Breast epithelium (tissue), 3 donors: ENCODE data around the gene AFMID.

Experiments
- POLR2A ChIP-seq: fragments of 450-650 bp; IDR thresholded peaks from one replicate; pipeline ENCODE4 v1.6.1; 2016; ENCODE audit warnings: antibody characterized with exemption, mild to moderate bottlenecking, moderate library complexity
- POLR2AphosphoS5 ChIP-seq, 3 donors: sonication (generic); formaldehyde crosslinking; IDR thresholded peaks; one replicate each; pipeline ENCODE4 v1.6.1; 2017; ENCODE audit warnings: antibody characterized with exemption in 3 of 3
- TF ChIP-seq, protein P1 (sequence below), 3 donors: fragments of 450-650 bp; IDR thresholded peaks; one replicate each; pipeline ENCODE4 v1.5.1; 2016 to 2017; ENCODE audit warnings: antibody characterized with exemption in 3 of 3, mild to moderate bottlenecking in 3 of 3, moderate library complexity in 3 of 3

DNA sequence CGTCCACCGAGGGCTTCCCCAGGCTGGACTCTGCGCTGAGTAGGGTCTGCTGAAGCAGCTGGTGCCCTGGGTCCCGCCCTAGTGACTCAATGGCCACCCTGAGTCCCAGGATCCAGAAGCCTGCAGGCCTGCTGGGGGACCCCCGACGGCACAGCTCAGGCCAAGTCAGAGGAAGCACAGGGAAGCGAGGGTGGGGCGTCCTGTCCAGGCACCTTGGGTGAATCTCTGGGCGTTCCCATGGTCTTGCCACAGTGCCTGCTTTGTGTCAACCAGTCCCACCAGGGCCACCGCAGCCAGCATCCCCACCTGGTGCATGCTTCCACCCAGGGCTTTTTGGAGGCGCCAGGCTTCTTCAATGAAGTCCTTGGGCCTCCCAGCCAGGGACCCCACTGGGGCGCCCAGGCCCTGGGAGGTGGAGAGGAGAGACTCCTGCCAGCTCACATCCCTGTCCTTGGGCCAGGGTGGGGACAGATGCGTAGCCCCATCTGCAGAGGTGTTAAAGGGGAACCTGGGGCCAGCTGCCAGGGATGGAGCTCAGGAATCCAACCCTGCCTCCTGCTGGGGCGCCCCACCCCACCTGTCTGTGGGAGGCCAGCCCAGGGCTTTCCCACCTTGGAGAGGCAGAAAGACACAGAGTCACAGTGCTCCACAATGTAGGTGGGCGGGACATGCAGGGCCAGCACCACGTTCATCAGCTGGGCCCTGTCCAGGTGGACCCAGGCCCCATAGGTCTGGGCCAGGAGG lies 62.1 kb downstream of the AFMID start:
- TF ChIP-seq, protein P1, sequence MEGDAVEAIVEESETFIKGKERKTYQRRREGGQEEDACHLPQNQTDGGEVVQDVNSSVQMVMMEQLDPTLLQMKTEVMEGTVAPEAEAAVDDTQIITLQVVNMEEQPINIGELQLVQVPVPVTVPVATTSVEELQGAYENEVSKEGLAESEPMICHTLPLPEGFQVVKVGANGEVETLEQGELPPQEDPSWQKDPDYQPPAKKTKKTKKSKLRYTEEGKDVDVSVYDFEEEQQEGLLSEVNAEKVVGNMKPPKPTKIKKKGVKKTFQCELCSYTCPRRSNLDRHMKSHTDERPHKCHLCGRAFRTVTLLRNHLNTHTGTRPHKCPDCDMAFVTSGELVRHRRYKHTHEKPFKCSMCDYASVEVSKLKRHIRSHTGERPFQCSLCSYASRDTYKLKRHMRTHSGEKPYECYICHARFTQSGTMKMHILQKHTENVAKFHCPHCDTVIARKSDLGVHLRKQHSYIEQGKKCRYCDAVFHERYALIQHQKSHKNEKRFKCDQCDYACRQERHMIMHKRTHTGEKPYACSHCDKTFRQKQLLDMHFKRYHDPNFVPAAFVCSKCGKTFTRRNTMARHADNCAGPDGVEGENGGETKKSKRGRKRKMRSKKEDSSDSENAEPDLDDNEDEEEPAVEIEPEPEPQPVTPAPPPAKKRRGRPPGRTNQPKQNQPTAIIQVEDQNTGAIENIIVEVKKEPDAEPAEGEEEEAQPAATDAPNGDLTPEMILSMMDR (IDR thresholded peaks at IDR 0.05) = no peak
- no peak for TF ChIP-seq POLR2A
- TF ChIP-seq POLR2AphosphoS5 (IDR thresholded peaks at IDR 0.05) = no peak
